ENCODE data around the gene PARVB. TPM values are rescaled to one million over a fixed set of nuclear protein-coding genes. Genes with fewer than 3 reads are reported as not detected.

The PARVB gene
- total RNA-seq, 1 donor from 2014 or later = 79.9 TPM

- H3K4me3 ChIP-seq (ENCODE audit: low read depth, low read length) = no peak overlapping the region
- DNase-seq (ENCODE audit: low read depth) = no peak
- no peak for TF ChIP-seq CTCF (conservative IDR thresholded peaks at IDR 0.05; ENCODE audit: low read depth, low read length)
Measured at GRCh38 chr22:44137415-44137814, 113.3 kb downstream of the PARVB start.

GRCh38 chr22:44139773-44140172 is 115.7 kb downstream of the PARVB start:
- no peak for TF ChIP-seq CTCF (conservative IDR thresholded peaks at IDR 0.05; ENCODE audit: low read depth, low read length)
- no peak for DNase-seq (ENCODE audit: low read depth)
- no peak overlapping the region for H3K4me3 ChIP-seq (ENCODE audit: low read depth, low read length)

- H3K4me3 ChIP-seq (ENCODE audit: low read depth, low read length) = no peak overlapping the region
- no peak for TF ChIP-seq CTCF (conservative IDR thresholded peaks at IDR 0.05; ENCODE audit: low read depth, low read length)
- DNase-seq (ENCODE audit: low read depth) = no peak
Measured at GRCh38 chr22:44142421-44143104, 118.5 kb downstream of the PARVB start.

GRCh38 chr22:44143105-44143474 is 119.0 kb downstream of the PARVB start:
- no peak for DNase-seq (ENCODE audit: low read depth)
- TF ChIP-seq CTCF (conservative IDR thresholded peaks at IDR 0.05; ENCODE audit: low read depth, low read length) = no peak
- H3K4me3 ChIP-seq (ENCODE audit: low read depth, low read length) = no peak overlapping the region

GRCh38 chr22:44143579-44143978 is 119.5 kb downstream of the PARVB start:
- DNase-seq (ENCODE audit: low read depth) = no peak
- H3K4me3 ChIP-seq (ENCODE audit: low read depth, low read length) = no peak overlapping the region
- no peak for TF ChIP-seq CTCF (conservative IDR thresholded peaks at IDR 0.05; ENCODE audit: low read depth, low read length)

- no peak for TF ChIP-seq CTCF (conservative IDR thresholded peaks at IDR 0.05; ENCODE audit: low read depth, low read length)
- no peak for DNase-seq (ENCODE audit: low read depth)
- H3K4me3 ChIP-seq (ENCODE audit: low read depth, low read length) = no peak overlapping the region
Measured at GRCh38 chr22:44144046-44144569, 120.0 kb downstream of the PARVB start.

- DNase-seq (ENCODE audit: low read depth) = no peak
- no peak overlapping the region for H3K4me3 ChIP-seq (ENCODE audit: low read depth, low read length)
- no peak for TF ChIP-seq CTCF (conservative IDR thresholded peaks at IDR 0.05; ENCODE audit: low read depth, low read length)
Measured at GRCh38 chr22:44145544-44145943, 121.4 kb downstream of the PARVB start.

Data from epithelial cell of proximal tubule (primary cell).